OCI-LY3 (cell line): ENCODE data around the gene TMEM163.

Experiments used
- EZH2phosphoT487 ChIP-seq: fragments of 200-600 bp; shearing (Covaris generic); IDR thresholded peaks from 2 replicates; pipeline ENCODE4 v1.6.1; 2018; ENCODE audit warnings: antibody characterized with exemption, mixed run types, low read depth
- TF ChIP-seq, protein P1 (sequence below): fragments of 200-600, 300-600 bp; sonication (generic); IDR thresholded peaks from 2 replicates; pipeline ENCODE4 v1.5.1; 2014; ENCODE audit warnings: antibody characterized with exemption, low read length, low read depth

DNA sequence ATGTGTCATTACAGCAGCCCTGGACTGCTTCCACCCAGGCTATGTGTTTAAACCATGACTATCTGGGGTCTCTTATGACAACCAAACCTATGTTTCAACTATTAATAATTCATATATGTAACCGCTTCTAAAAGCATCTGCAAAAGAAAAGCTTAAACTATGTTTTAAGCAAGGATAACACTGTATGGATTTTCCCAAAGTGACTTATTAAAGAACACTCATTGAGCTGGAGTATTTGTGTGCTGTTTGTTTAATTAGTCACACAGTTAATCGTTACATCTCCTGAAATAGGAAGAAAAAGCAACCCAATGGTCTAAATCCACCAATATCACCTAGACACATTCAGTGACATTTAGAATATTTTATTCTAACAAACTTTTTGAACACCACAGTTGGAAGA is 51.3 kb downstream of the TMEM163 start:
- TF ChIP-seq, protein P1, sequence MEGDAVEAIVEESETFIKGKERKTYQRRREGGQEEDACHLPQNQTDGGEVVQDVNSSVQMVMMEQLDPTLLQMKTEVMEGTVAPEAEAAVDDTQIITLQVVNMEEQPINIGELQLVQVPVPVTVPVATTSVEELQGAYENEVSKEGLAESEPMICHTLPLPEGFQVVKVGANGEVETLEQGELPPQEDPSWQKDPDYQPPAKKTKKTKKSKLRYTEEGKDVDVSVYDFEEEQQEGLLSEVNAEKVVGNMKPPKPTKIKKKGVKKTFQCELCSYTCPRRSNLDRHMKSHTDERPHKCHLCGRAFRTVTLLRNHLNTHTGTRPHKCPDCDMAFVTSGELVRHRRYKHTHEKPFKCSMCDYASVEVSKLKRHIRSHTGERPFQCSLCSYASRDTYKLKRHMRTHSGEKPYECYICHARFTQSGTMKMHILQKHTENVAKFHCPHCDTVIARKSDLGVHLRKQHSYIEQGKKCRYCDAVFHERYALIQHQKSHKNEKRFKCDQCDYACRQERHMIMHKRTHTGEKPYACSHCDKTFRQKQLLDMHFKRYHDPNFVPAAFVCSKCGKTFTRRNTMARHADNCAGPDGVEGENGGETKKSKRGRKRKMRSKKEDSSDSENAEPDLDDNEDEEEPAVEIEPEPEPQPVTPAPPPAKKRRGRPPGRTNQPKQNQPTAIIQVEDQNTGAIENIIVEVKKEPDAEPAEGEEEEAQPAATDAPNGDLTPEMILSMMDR: no peak
- no peak for TF ChIP-seq EZH2phosphoT487
